MM.1S (cell line): ENCODE data around the gene PLXNA2.

Experiments used
- DNase-seq: peaks from one replicate; pipeline ENCODE4 v3.0.0-alpha.2; 2015
- H2AFZ ChIP-seq: fragments of 300-600 bp; sonication (generic); 2 replicates; pipeline ENCODE4 v1.6.0; 2016; ENCODE audit warnings: antibody characterized with exemption, low read length
- H3F3A ChIP-seq: fragments of 300-600 bp; sonication (generic); 2 replicates; pipeline ENCODE4 v1.6.1; 2016; ENCODE audit warnings: mild to moderate bottlenecking, antibody characterized with exemption, low read length, moderate library complexity, mixed read lengths; ENCODE audit not compliant: insufficient read depth
- H3K27ac ChIP-seq: fragments of 300-600 bp; sonication (generic); 2 replicates; pipeline ENCODE4 v1.5.1; 2016; ENCODE audit warnings: mild to moderate bottlenecking, low read length
- H3K27me3 ChIP-seq: fragments of 300-600 bp; sonication (generic); replicated peaks from 2 replicates; pipeline ENCODE4 v1.6.0; 2016; ENCODE audit warnings: low read length; ENCODE audit not compliant: insufficient read depth
- H3K36me3 ChIP-seq: fragments of 300-600 bp; sonication (generic); replicated peaks from 2 replicates; pipeline ENCODE4 v1.6.1; 2016; ENCODE audit warnings: mild to moderate bottlenecking, low read length, mixed read lengths; ENCODE audit not compliant: insufficient read depth
- H3K4me1 ChIP-seq: fragments of 300-600 bp; sonication (generic); 2 replicates; pipeline ENCODE4 v1.6.1; 2016; ENCODE audit warnings: low read length, mixed read lengths
- H3K4me2 ChIP-seq: fragments of 300-600 bp; sonication (generic); 2 replicates; pipeline ENCODE4 v1.6.0; 2016; ENCODE audit warnings: low read depth, low read length
- H3K4me3 ChIP-seq: fragments of 300-600 bp; sonication (generic); 2 replicates; pipeline ENCODE4 v1.5.1; 2016; ENCODE audit warnings: low read length, mixed read lengths
- H3K79me2 ChIP-seq: fragments of 300-600 bp; sonication (generic); 2 replicates; pipeline ENCODE4 v1.6.1; 2016; ENCODE audit warnings: mixed run types, low read length, mixed read lengths
- H3K9ac ChIP-seq: fragments of 300-600 bp; sonication (generic); 2 replicates; pipeline ENCODE4 v1.6.1; 2016; ENCODE audit warnings: low read length, mixed read lengths
- H3K9me2 ChIP-seq: fragments of 300-600 bp; sonication (generic); replicated peaks from 2 replicates; pipeline ENCODE4 v1.6.1; 2016; ENCODE audit warnings: mild to moderate bottlenecking, low read length, mixed read lengths; ENCODE audit not compliant: insufficient read depth
- H3K9me3 ChIP-seq: fragments of 300-600 bp; sonication (generic); replicated peaks from 2 replicates; pipeline ENCODE4 v1.6.1; 2016; ENCODE audit warnings: mild to moderate bottlenecking, low read length, mixed read lengths; ENCODE audit not compliant: insufficient read depth
- H4K20me1 ChIP-seq: fragments of 300-600 bp; sonication (generic); 2 replicates; pipeline ENCODE4 v1.6.1; 2016; ENCODE audit warnings: mild to moderate bottlenecking, low read length, moderate library complexity, mixed read lengths; ENCODE audit not compliant: insufficient read depth
- CTCF ChIP-seq: fragments of 300-600 bp; sonication (generic); IDR thresholded peaks from 2 replicates; pipeline ENCODE4 v1.5.1; 2016; ENCODE audit warnings: antibody characterized with exemption, low read length, mixed read lengths
- EZH2 ChIP-seq: fragments of 300-600 bp; sonication (generic); optimal IDR thresholded peaks from 2 replicates; pipeline ENCODE3; 2017; ENCODE audit warnings: low read depth, mild to moderate bottlenecking, antibody characterized with exemption, low read length, mixed read lengths
- EZH2phosphoT487 ChIP-seq: fragments of 300-600 bp; sonication (generic); IDR thresholded peaks from 2 replicates; pipeline ENCODE4 v1.6.1; 2018; ENCODE audit warnings: antibody characterized with exemption, low read length

The PLXNA2 gene

DNA sequence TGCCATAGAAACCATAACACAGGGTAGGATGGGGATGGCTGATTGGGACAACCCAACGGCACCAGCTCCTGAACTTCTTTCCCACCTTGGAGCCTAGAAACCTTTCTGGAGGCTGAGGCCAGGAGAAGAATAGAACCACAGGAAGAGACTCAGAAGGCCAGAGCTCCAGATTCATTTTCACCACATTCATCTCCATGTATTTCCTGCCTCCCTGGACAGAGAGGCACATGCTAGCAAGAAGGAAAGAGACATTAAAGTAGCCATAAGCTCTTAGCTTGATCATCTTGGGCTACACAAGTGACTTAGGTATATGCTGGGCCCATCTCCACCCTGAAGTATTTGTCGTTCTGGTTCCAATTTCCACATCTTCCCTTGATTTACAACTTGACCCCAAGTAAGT lies 44.1 kb downstream of the PLXNA2 start:
- Histone ChIP-seq H3K27ac (no peak overlapping the region), H4K20me1 (no peaks in the 10 kb centered on the region), H3K79me2 (no peaks in the 10 kb centered on the region), H3K4me1 (peaks cover 2% of the 10 kb centered on the region; the same call in 1 of the 2 replicates), H3K9me2 (no peaks in the 10 kb centered on the region), H3K27me3 (no peaks in the 10 kb centered on the region), H3K9me3 (no peaks in the 10 kb centered on the region), H3K36me3 (no peaks in the 10 kb centered on the region), H2AFZ (no peak overlapping the region), H3K4me3 (no peak overlapping the region), H3K4me2 (no peak overlapping the region), H3F3A (no peaks in the 10 kb centered on the region), H3K9ac (no peak overlapping the region)
- no peak for DNase-seq
- TF ChIP-seq EZH2 (no peak), CTCF (no peak), EZH2phosphoT487 (no peak)

GRCh38 chr1:208198236-208198635 lies 45.9 kb downstream of the PLXNA2 start:
- no peak overlapping the region for H3K9ac ChIP-seq

DNA sequence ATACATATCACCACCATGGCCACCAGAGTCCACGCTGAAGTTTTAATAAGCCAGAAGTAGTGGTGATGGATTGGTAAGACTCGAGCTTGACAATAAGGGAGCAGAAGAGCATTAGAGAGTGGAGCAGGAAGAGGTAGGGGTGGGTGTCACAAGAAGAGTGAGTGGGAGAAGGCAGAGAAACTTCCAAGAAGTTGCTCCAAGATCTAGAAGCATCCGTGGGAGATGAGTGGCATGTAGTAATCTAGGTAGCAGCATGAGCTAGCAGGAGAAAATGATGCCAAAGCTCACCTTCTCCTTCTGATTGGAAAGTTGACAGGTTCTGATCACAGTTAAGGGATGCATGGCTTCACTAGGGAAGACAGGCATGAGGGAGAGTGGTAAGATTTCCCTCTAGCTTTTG lies 49.2 kb downstream of the PLXNA2 start:
- no peaks in the 10 kb centered on the region for H3K79me2 ChIP-seq
- H3K9me2 ChIP-seq: no peaks in the 10 kb centered on the region
- no peaks in the 10 kb centered on the region for H3K4me1 ChIP-seq

More at GRCh38 chr1:208198236-208198635, 45.9 kb downstream of the PLXNA2 start:
- no peak for DNase-seq
- no peak overlapping the region for H3K27ac ChIP-seq
- H3F3A ChIP-seq: no peaks in the 10 kb centered on the region
- no peaks in the 10 kb centered on the region for H3K9me3 ChIP-seq
- H3K27me3 ChIP-seq: no peaks in the 10 kb centered on the region
- H3K36me3 ChIP-seq: no peaks in the 10 kb centered on the region
- no peaks in the 10 kb centered on the region for H3K9me2 ChIP-seq
- H3K4me2 ChIP-seq: no peak overlapping the region
- no peaks in the 10 kb centered on the region for H4K20me1 ChIP-seq
- no peaks in the 10 kb centered on the region for H3K4me1 ChIP-seq
- H2AFZ ChIP-seq: no peak overlapping the region
- TF ChIP-seq EZH2phosphoT487 (no peak), EZH2 (no peak), CTCF (no peak)
- H3K79me2 ChIP-seq: no peaks in the 10 kb centered on the region
- H3K4me3 ChIP-seq: no peak overlapping the region

More for the DNA sequence above, 49.2 kb downstream of the PLXNA2 start:
- Histone ChIP-seq H2AFZ (no peak overlapping the region), H3K4me3 (no peak overlapping the region), H4K20me1 (no peaks in the 10 kb centered on the region), H3K9me3 (no peaks in the 10 kb centered on the region), H3K27me3 (no peaks in the 10 kb centered on the region), H3K4me2 (no peak overlapping the region), H3K27ac (no peak overlapping the region), H3K9ac (no peak overlapping the region), H3F3A (no peaks in the 10 kb centered on the region), H3K36me3 (no peaks in the 10 kb centered on the region)
- TF ChIP-seq EZH2: no peak
- TF ChIP-seq CTCF: no peak
- TF ChIP-seq EZH2phosphoT487: no peak
- no peak for DNase-seq
